NCI-H146 treated with DMSO at 0.1 percent for 48 hours (cell line): ENCODE measurements around the gene GRHL3.

ENCODE experiments used
- DNase-seq: peaks from one replicate; lab custom pipeline; 2025; ENCODE audit not compliant: unreplicated experiment; lab: John Stamatoyannopoulos, UW

GRHL3 gene

GRCh38 chr1:24340770-24341169 lies 21.6 kb downstream of the GRHL3 start:
- DNase-seq: no peak

GRCh38 chr1:24341260-24341659 lies 22.1 kb downstream of the GRHL3 start:
- no peak for DNase-seq

- no peak for DNase-seq
These were observed 24.4 kb downstream of the GRHL3 start for GRCh38 chr1:24343412-24344089.

GRCh38 chr1:24344090-24344742 lies 25.1 kb downstream of the GRHL3 start:
- no peak for DNase-seq

GRCh38 chr1:24345334-24345733 lies 26.2 kb downstream of the GRHL3 start:
- no peak for DNase-seq

- DNase-seq: no peak
These were observed 28.2 kb downstream of the GRHL3 start for GRCh38 chr1:24347159-24347934.

- DNase-seq: no peak
These were observed 29.0 kb downstream of the GRHL3 start for GRCh38 chr1:24348196-24348595.

- no peak for DNase-seq
These were observed 30.7 kb downstream of the GRHL3 start for GRCh38 chr1:24349891-24350290.

- DNase-seq: no peak
These were observed 32.1 kb downstream of the GRHL3 start for GRCh38 chr1:24351247-24351646.

- DNase-seq: no peak
These were observed 32.9 kb downstream of the GRHL3 start for GRCh38 chr1:24351918-24352627.

GRCh38 chr1:24353292-24353891 lies 34.2 kb downstream of the GRHL3 start:
- DNase-seq: no peak

GRCh38 chr1:24355466-24355865 lies 36.3 kb downstream of the GRHL3 start:
- DNase-seq: no peak

GRCh38 chr1:24357038-24357437 lies 37.9 kb downstream of the GRHL3 start:
- DNase-seq: no peak

GRCh38 chr1:24360681-24361080 lies 41.5 kb downstream of the GRHL3 start:
- DNase-seq: no peak

- no peak for DNase-seq
These were observed 42.7 kb downstream of the GRHL3 start for GRCh38 chr1:24361811-24362210.

- DNase-seq: no peak
These were observed 43.2 kb downstream of the GRHL3 start for GRCh38 chr1:24362396-24362795.

- DNase-seq: no peak
These were observed 43.9 kb downstream of the GRHL3 start for GRCh38 chr1:24362982-24363614.

- DNase-seq: no peak
These were observed 44.8 kb downstream of the GRHL3 start for GRCh38 chr1:24363994-24364393.

- DNase-seq: no peak
These were observed 45.4 kb downstream of the GRHL3 start for GRCh38 chr1:24364605-24364974.

GRCh38 chr1:24364975-24365678 lies 46.0 kb downstream of the GRHL3 start:
- no peak for DNase-seq
